Stomach (tissue), 9 donors: ENCODE data around the gene MRPS23. TPM values are rescaled to one million over a fixed set of nuclear protein-coding genes. Genes with fewer than 3 reads are reported as not detected.

Experiments used
- DNase-seq, 2 donors: peaks; one replicate each; pipeline versions ENCODE4 v3.0.0 to v3.0.0-alpha.2; 2013 to 2019
- H3K27ac ChIP-seq, 5 donors: fragments of 200-600 bp in 4 of 5; sonication (generic) in 4 of 5; one replicate each; pipeline ENCODE4 v1.5.1; 2013 to 2019; ENCODE audit warnings: mild to moderate bottlenecking in 1 of 5, moderate library complexity in 1 of 5
- H3K27me3 ChIP-seq, 3 donors: fragments of 200-600 bp; sonication (generic); one replicate each; pipeline ENCODE4 v1.5.1; 2017 to 2019; ENCODE audit warnings: mixed run types in 1 of 3
- H3K36me3 ChIP-seq, 4 donors: fragments of 200-600 bp; sonication (generic); 1 replicate in 3 of 4; 2 replicates in 1 of 4; pipeline ENCODE4 v1.5.1; 2016 to 2019
- H3K4me1 ChIP-seq, 4 donors: fragments of 200-600 bp; sonication (generic); one replicate each; pipeline ENCODE4 v1.5.1; 2016 to 2019
- H3K4me3 ChIP-seq, 4 donors: fragments of 200-600 bp; sonication (generic) in 3 of 4; one replicate each; pipeline ENCODE4 v1.5.1; 2016 to 2019; ENCODE audit warnings: mild to moderate bottlenecking in 1 of 4
- H3K9me3 ChIP-seq, 4 donors: fragments of 200-600 bp; sonication (generic); one replicate each; pipeline ENCODE4 v1.5.1; 2016 to 2019
- EP300 ChIP-seq: sonication (generic); formaldehyde crosslinking; IDR thresholded peaks from one replicate; pipeline ENCODE4 v1.6.1; 2017; ENCODE audit warnings: antibody characterized with exemption
- POLR2A ChIP-seq, 4 donors: fragments of 450-650 bp; IDR thresholded peaks; one replicate each; pipeline ENCODE4 v1.6.1; 2016; ENCODE audit warnings: antibody characterized with exemption in 4 of 4, control low read depth in 2 of 4, mild to moderate bottlenecking in 1 of 4, moderate library complexity in 1 of 4
- POLR2AphosphoS5 ChIP-seq, 3 donors: sonication (generic); formaldehyde crosslinking; IDR thresholded peaks; one replicate each; pipeline ENCODE4 v1.6.1; 2016; ENCODE audit warnings: antibody characterized with exemption in 3 of 3
- WGBS, 5 donors: extraction: QIAGEN DNeasy Blood & Tissue Kit in 3 of 5; methylation state at CpG; one replicate each; pipeline versions ENCODE4 v1.1.5 to v1.1.7; 2013 to 2018; 5-methylcytosine and 5-hydroxymethylcytosine counted together
- intact Hi-C: fragments of 100-400 bp; cut with DNase I; formaldehyde crosslinking; loops from one replicate; pipeline ENCODE4 v1.15.1; 2023; ENCODE audit warnings: low total_unique reads
- polyA plus RNA-seq, 3 donors: library from polyadenylated mRNA; stranded (reverse); fragments of 200-250 nt; gene quantifications; one replicate each; pipeline ENCODE4 v1.2.3, GENCODE V29; 2013
- total RNA-seq, 5 donors: library from RNA; depleted of rRNA; stranded (reverse); fragments of >200 nt; gene quantifications; one replicate each; pipeline versions ENCODE4 v1.1.0 to v1.2.3, GENCODE V29; 2014 to 2016
- TF ChIP-seq, protein P1 (sequence below), 7 experiments: fragments of 450-650 bp in 4 of 7; fragments of 200-600 bp in 3 of 7; sonication (generic) in 3 of 7; IDR thresholded peaks; one replicate each; pipeline ENCODE4 v1.5.1; 2016 to 2019; ENCODE audit warnings: antibody characterized with exemption in 7 of 7, control low read depth in 2 of 7, mild to moderate bottlenecking in 1 of 7
- donor health status: healthy with polysubstance abuse.
- donor health status: Bipolar disorder and iron deficiency.
- donor health status: healthy.

The MRPS23 gene
- total and polyA plus RNA-seq, 8 donors, result 12.6 to 43.3 (median 25.1) TPM; not detected in 1

GRCh38 chr17:57819285-57819684, 30.6 kb downstream of the MRPS23 start:
- Histone ChIP-seq H3K4me3 (no peak overlapping the region), H3K27me3 (no peaks in the 10 kb centered on the region), H3K36me3 (no peaks in the 10 kb centered on the region), H3K27ac (no peak overlapping the region), H3K4me1 (no peaks in the 10 kb centered on the region), H3K9me3 (no peaks in the 10 kb centered on the region)
- 81 to 93% (median 82%) methylated on average over 2 of the region's 2 CpGs for WGBS, 5 donors
- TF ChIP-seq, protein P1, sequence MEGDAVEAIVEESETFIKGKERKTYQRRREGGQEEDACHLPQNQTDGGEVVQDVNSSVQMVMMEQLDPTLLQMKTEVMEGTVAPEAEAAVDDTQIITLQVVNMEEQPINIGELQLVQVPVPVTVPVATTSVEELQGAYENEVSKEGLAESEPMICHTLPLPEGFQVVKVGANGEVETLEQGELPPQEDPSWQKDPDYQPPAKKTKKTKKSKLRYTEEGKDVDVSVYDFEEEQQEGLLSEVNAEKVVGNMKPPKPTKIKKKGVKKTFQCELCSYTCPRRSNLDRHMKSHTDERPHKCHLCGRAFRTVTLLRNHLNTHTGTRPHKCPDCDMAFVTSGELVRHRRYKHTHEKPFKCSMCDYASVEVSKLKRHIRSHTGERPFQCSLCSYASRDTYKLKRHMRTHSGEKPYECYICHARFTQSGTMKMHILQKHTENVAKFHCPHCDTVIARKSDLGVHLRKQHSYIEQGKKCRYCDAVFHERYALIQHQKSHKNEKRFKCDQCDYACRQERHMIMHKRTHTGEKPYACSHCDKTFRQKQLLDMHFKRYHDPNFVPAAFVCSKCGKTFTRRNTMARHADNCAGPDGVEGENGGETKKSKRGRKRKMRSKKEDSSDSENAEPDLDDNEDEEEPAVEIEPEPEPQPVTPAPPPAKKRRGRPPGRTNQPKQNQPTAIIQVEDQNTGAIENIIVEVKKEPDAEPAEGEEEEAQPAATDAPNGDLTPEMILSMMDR (IDR thresholded peaks at IDR 0.05), result no peak
- TF ChIP-seq POLR2A (IDR thresholded peaks at IDR 0.05) (no peak), EP300 (no peak), POLR2AphosphoS5 (IDR thresholded peaks at IDR 0.05) (no peak)
- intact Hi-C loops, result no loop called here
- no peak for DNase-seq

DNA sequence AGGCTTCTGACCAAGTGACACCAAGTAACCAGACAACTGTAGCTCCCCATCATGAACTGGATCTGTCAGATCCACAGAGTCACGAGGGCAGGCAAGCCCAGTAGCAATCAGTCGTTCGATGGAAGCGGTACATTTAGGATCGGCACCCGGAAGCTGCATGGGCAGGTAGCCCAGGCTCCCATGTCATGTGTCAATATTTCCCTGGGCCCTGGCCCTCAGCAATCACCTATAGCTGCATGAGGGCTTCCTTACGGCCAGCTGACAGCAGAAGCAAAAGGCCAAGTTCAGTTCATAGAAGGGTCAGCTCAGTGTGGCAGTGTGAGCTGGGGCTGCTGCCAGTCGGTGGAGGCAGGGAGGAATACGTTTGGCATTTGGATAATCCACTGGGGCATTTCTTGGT, 31.8 kb downstream of the MRPS23 start:
- intact Hi-C loops, result no loop called here
- Histone ChIP-seq H3K27ac (no peak overlapping the region), H3K9me3 (no peaks in the 10 kb centered on the region), H3K4me3 (no peak overlapping the region), H3K27me3 (no peaks in the 10 kb centered on the region), H3K4me1 (no peaks in the 10 kb centered on the region), H3K36me3 (no peaks in the 10 kb centered on the region)
- DNase-seq, result peak in 1 of 2 donors; percentile 77
- 58 to 75% (median 60%) methylated on average over 9 of the region's 9 CpGs for WGBS, 5 donors
- TF ChIP-seq, protein P1 (IDR thresholded peaks at IDR 0.05), result no peak
- TF ChIP-seq POLR2A (IDR thresholded peaks at IDR 0.05), result no peak
- no peak for TF ChIP-seq EP300
- TF ChIP-seq POLR2AphosphoS5 (IDR thresholded peaks at IDR 0.05), result no peak

DNA sequence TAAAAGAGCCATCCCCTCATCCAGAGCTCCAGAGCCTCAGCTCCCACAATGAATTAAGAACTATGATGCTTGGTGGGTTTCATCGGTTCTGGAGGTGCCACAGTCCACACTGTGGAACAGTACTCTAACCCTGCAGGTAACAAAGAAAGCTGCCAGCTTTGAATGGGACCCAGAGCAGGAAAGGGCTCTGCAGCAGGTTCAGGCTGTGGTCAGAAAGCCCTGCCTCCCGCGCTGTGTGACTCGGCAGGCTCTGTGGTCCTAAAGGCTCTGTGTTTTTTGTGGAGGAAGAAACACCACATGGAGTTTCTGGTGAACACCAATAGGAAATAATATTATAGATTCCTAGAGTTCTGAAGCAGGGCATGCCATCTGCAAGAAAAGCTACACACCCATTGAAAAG, 32.5 kb downstream of the MRPS23 start:
- TF ChIP-seq POLR2AphosphoS5 (IDR thresholded peaks at IDR 0.05), result no peak
- no peak for TF ChIP-seq EP300
- H3K4me1 ChIP-seq, result no peaks in the 10 kb centered on the region
- no peak overlapping the region for H3K4me3 ChIP-seq
- H3K36me3 ChIP-seq, result no peaks in the 10 kb centered on the region
- H3K9me3 ChIP-seq, result no peaks in the 10 kb centered on the region
- intact Hi-C loops, result no loop called here
- no peak for DNase-seq
- H3K27me3 ChIP-seq, result no peaks in the 10 kb centered on the region
- H3K27ac ChIP-seq, result no peak overlapping the region
- WGBS, 5 donors, result 85 to 95% (median 91%) methylated on average over 4 of the region's 4 CpGs

- DNase-seq, result no peak
- H3K27me3 ChIP-seq, result no peaks in the 10 kb centered on the region
- no peaks in the 10 kb centered on the region for H3K36me3 ChIP-seq
- intact Hi-C loops, result no loop called here
- no peaks in the 10 kb centered on the region for H3K9me3 ChIP-seq
- no peak overlapping the region for H3K4me3 ChIP-seq
- 57 to 78% (median 62%) methylated on average over 1 of the region's 1 CpG for WGBS, 5 donors
- TF ChIP-seq POLR2A (IDR thresholded peaks at IDR 0.05) (no peak), EP300 (no peak)
- TF ChIP-seq, protein P1 (IDR thresholded peaks at IDR 0.05), result no peak
- H3K27ac ChIP-seq, result no peak overlapping the region
- peaks cover 11 to 19% (median 15%) of the 10 kb centered on the region in 4 donors for H3K4me1 ChIP-seq
Observed at GRCh38 chr17:57814421-57814820, 35.4 kb downstream of the MRPS23 start.

GRCh38 chr17:57811638-57812280, 38.1 kb downstream of the MRPS23 start:
- DNase-seq, result no peak
- peaks cover 11 to 19% (median 15%) of the 10 kb centered on the region in 4 donors for H3K4me1 ChIP-seq
- no peaks in the 10 kb centered on the region for H3K27me3 ChIP-seq
- no peak for TF ChIP-seq POLR2A (IDR thresholded peaks at IDR 0.05)
- TF ChIP-seq EP300, result no peak
- no peak for TF ChIP-seq POLR2AphosphoS5 (IDR thresholded peaks at IDR 0.05)
- TF ChIP-seq, protein P1 (IDR thresholded peaks at IDR 0.05), result no peak
- H3K9me3 ChIP-seq, result no peaks in the 10 kb centered on the region
- WGBS, 5 donors, result 63 to 75% (median 69%) methylated on average over 8 of the region's 8 CpGs
- peak overlapping the region in 2 of 5 donors; percentile 68 to 82 for H3K27ac ChIP-seq
- H3K4me3 ChIP-seq, result no peak overlapping the region
- intact Hi-C loops, result no loop called here
- no peaks in the 10 kb centered on the region for H3K36me3 ChIP-seq
